Measurements from ENCODE around the gene INHBC. TPM values are rescaled to one million over a fixed set of nuclear protein-coding genes. Genes with fewer than 3 reads are reported as not detected.

INHBC gene
- total RNA-seq, 2 experiments from 2014 or later: 0.20 to 0.33 TPM

DNA sequence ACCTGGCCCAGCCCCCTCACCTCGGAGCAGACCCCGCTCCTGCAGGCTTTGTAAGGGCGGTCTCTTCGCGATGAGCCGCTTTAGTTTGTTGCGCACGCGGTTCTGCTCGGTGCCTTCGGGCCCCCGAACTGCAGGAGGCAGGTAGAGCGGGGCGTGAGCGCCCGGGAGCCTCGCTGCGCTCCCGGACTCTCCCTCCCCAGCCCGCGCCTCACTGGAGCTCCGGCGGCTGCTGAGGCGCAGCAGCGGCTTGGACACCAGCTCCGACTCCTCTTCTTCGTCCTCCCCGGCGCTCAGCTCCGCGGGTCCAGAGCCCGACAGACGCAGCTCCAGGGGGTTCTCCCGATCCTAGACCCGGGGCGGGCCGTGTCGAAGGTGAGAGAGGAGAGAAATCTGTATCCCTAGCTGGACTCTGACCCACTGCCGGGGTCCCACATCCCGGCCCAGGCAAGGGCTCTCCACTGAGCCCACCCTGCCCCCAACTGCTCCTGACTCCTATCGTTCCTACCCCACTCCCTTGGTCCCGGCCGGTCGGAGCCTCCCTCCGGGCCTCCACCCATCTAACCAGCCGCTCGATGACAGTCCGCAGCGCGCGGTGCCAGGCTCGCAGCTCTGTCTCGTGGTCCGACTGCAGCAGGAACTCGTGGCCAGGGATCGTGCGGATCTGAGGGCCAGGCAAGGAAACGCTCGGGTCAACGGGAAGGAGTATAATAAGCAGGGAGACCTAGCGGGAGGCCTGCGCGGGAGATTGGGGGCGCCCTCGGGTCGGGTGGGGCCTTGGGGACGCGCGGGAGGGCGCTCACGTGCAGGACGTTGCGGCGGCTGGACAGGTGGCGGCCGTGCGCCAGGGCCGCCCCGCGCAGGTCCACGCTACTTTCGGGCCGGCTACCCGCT, 40.9 kb downstream of the INHBC start:
- Mint-ChIP-seq H3K4me1 (ENCODE audit: low read depth) (peaks cover 87% of the 10 kb centered on the region), H3K9me3 (no peaks in the 10 kb centered on the region), H3K36me3 (ENCODE audit: low read depth) (peaks cover 73% of the 10 kb centered on the region), H3K27me3 (no peaks in the 10 kb centered on the region), H3K27ac (peak overlapping the region; percentile 99), H3K4me3 (peak overlapping the region; percentile 47)
- Histone ChIP-seq H3K27ac (ENCODE audit: low read depth in 1 of 2, low read length in 2 of 2) (peak overlapping the region; percentile 99), H3K36me3 (ENCODE audit: insufficient read depth, low read length) (peaks cover 51% of the 10 kb centered on the region), H3K9me3 (ENCODE audit: control insufficient read depth in 1 of 2, insufficient read depth in 1 of 2, low read length in 2 of 2) (no peaks in the 10 kb centered on the region), H3K4me3 (ENCODE audit: low read length) (peak overlapping the region; percentile 90), H3K4me1 (ENCODE audit: insufficient read depth, low read length) (peaks cover 84% of the 10 kb centered on the region), H3K27me3 (ENCODE audit: control insufficient read depth in 1 of 2, insufficient read depth in 2 of 2, low read length in 2 of 2) (no peaks in the 10 kb centered on the region)
- ChIA-PET CTCF (interaction anchor here (1.3 to 5.6 kb wide), 7 partner anchors 11 to 108 kb away, joined by 4 to 35 read pairs (median 5); partner anchors contain the start of genes GLI1 and MARS1), POLR2A (interaction anchor here (1.0 to 5.5 kb wide), 4 partner anchors 12 to 17 kb away, joined by 3 to 93 read pairs (median 10); partner anchors contain the start of genes GLI1 and MARS1)
- TF ChIP-seq, protein P1, sequence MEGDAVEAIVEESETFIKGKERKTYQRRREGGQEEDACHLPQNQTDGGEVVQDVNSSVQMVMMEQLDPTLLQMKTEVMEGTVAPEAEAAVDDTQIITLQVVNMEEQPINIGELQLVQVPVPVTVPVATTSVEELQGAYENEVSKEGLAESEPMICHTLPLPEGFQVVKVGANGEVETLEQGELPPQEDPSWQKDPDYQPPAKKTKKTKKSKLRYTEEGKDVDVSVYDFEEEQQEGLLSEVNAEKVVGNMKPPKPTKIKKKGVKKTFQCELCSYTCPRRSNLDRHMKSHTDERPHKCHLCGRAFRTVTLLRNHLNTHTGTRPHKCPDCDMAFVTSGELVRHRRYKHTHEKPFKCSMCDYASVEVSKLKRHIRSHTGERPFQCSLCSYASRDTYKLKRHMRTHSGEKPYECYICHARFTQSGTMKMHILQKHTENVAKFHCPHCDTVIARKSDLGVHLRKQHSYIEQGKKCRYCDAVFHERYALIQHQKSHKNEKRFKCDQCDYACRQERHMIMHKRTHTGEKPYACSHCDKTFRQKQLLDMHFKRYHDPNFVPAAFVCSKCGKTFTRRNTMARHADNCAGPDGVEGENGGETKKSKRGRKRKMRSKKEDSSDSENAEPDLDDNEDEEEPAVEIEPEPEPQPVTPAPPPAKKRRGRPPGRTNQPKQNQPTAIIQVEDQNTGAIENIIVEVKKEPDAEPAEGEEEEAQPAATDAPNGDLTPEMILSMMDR (IDR thresholded peaks at IDR 0.05): no peak
- peak in 1 of 14 experiments; percentile 38 for DNase-seq
- intact Hi-C loops (cut with DNase I, micrococcal nuclease): loop anchor here (2.0 to 5.0 kb wide), 5 partner anchors 13 to 277 kb away; partner anchors contain the start of genes CDK4 (in 1 of the 2), DCTN2 (in 1 of the 2) and DDIT3 (in 1 of the 2)
- ATAC-seq (ENCODE audit: poor library complexity): no peak

DNA sequence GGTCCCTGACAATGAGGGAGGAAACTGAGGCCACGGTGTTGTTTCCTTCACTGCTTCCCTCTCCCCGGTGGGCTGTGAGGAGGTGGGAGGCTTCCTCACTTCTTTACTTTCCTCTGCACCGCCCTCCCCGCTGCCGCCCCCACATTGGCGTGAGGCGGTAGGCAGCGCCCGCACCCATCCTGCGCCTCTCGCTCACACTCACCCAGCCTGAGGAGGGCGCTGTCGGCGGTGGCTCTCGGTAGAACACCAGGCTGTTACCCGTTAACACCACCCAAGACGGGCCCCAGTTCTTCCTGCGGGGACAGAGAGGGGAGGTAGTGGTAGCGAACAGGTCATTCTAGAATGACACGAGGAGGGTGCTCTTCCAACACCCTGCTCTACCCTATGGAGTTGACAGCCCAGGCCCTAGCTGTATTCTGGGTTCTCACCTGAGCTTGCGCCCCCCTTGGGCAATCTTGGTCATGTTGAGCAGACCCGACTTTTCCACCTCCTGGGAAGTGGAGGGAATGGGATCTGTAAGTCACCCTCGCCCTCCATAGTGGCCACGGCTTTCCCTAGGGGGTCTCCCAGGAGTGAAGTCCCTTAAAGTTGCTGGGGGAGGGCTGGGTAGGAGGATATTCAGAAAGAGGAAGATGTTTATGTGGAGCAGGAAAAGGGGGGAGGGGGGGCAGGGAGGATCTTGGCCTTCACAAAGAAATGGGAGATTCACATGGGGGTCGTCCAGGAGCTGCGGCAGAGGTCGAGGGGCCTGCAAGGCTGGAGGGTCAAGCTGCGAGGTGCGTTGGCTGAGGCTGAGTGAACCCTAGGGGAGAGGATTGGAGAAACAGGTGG, 41.8 kb downstream of the INHBC start:
- H3K9me3 Mint-ChIP-seq: no peaks in the 10 kb centered on the region
- DNase-seq (peak; percentile 52 to 84 (median 64)), ATAC-seq (ENCODE audit: poor library complexity) (peak; percentile 31)
- intact Hi-C loops (cut with DNase I, micrococcal nuclease): loop anchor here (2.0 to 5.0 kb wide), 5 partner anchors 14 to 276 kb away; partner anchors contain the start of genes CDK4 (in 1 of the 2), DCTN2 (in 1 of the 2) and DDIT3 (in 1 of the 2)
- Histone ChIP-seq H3K9me3 (ENCODE audit: control insufficient read depth in 1 of 2, insufficient read depth in 1 of 2, low read length in 2 of 2) (no peaks in the 10 kb centered on the region), H3K27ac (ENCODE audit: low read depth in 1 of 2, low read length in 2 of 2) (peak overlapping the region; percentile 99), H3K27me3 (ENCODE audit: control insufficient read depth in 1 of 2, insufficient read depth in 2 of 2, low read length in 2 of 2) (no peaks in the 10 kb centered on the region), H3K36me3 (ENCODE audit: insufficient read depth, low read length) (peaks cover 43% of the 10 kb centered on the region), H3K4me1 (ENCODE audit: insufficient read depth, low read length) (peaks cover 84% of the 10 kb centered on the region), H3K4me3 (ENCODE audit: low read length) (peak overlapping the region; percentile 90)
- H3K27me3 Mint-ChIP-seq: no peaks in the 10 kb centered on the region
- CTCF ChIA-PET: interaction anchor here (1.2 to 5.6 kb wide), 8 partner anchors 10 to 107 kb away, joined by 3 to 35 read pairs (median 4); partner anchors contain the start of genes DCTN2, GLI1 and MARS1
- TF ChIP-seq, protein P1 (IDR thresholded peaks at IDR 0.05): peak; percentile 63
- H3K4me1 Mint-ChIP-seq (ENCODE audit: low read depth): peaks cover 89% of the 10 kb centered on the region
- H3K36me3 Mint-ChIP-seq (ENCODE audit: low read depth): peaks cover 65% of the 10 kb centered on the region
- peak overlapping the region; percentile 93 for H3K4me3 Mint-ChIP-seq
- peak overlapping the region; percentile 99 for H3K27ac Mint-ChIP-seq
- POLR2A ChIA-PET: interaction anchor here (0.5 to 5.5 kb wide), 11 partner anchors 9 to 751 kb away, joined by 3 to 93 read pairs (median 3); partner anchors contain the start of genes DCTN2, DDIT3, GLI1 and MARS1
